Measurements from ENCODE around the gene BRF1.

DNA sequence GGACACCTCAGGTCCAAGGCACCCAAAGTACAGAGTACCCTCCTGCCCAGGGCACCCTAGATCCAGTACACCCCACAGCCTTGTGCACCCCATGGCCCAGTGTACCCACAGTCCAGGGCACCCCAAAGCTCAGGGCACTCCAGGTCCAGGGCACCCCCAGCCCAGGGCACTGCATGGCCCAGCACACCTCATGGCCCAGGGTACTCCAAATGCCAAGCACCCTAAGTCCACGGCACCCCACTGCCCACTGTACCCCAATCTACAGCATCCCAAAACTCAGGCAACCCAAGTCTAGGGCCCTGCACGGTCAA, 138.2 kb downstream of the BRF1 start:
- no peak for TF ChIP-seq EZH2 (IDR thresholded peaks at IDR 0.05)
- no peak for TF ChIP-seq POLR2AphosphoS5 (IDR thresholded peaks at IDR 0.05; ENCODE audit: borderline replicate concordance, low read depth, low read length)
- TF ChIP-seq FOXP2 (optimal IDR thresholded peaks at IDR 0.05; ENCODE audit: control extremely low read depth, extremely low read length, insufficient read depth) = no peak

Measured in SK-N-MC (cell line).